22Rv1 (cell line): Measurements from ENCODE around the gene PURB.

Experiments used
- CTCF ChIP-seq: fragments of 450-650 bp; IDR thresholded peaks from 2 replicates; pipeline ENCODE4 v1.5.1; 2017; ENCODE audit warnings: mild to moderate bottlenecking
- ZFX ChIP-seq: fragments of 450-650 bp; IDR thresholded peaks from 2 replicates; pipeline ENCODE4 v1.6.1; 2017; ENCODE audit warnings: antibody characterized with exemption, borderline replicate concordance

GRCh38 chr7:44846816-44847508 lies 38.4 kb downstream of the PURB start:
- no peak for TF ChIP-seq CTCF
- no peak for TF ChIP-seq ZFX
